BJ (cell line): Measurements from ENCODE around the gene ABLIM2. TPM values are rescaled to one million over a fixed set of nuclear protein-coding genes. Genes with fewer than 3 reads are reported as not detected.

Source experiments
- CTCF ChIA-PET: fragments of 350-600 bp; formaldehyde crosslinking; extraction: SDS; loops from one replicate; lab custom pipeline; 2021; ENCODE audit warnings: antibody characterized with exemption, inconsistent platforms; lab: Yijun Ruan, JAX
- POLR2A ChIA-PET: fragments of 300-600 bp; sonication (Branson Sonifier 250); formaldehyde crosslinking; extraction: SDS; loops from one replicate; lab custom pipeline; 2021; ENCODE audit warnings: antibody characterized with exemption; lab: Charles Lee
- DNase-seq: peaks from one replicate; pipeline ENCODE4 v3.0.0-alpha.2; 2011; ENCODE audit warnings: low read depth
- H3K27me3 ChIP-seq: 2 replicates; pipeline ENCODE4 v1.6.0; 2011; ENCODE audit warnings: low read length; ENCODE audit not compliant: control insufficient read depth, insufficient read depth
- H3K36me3 ChIP-seq: 2 replicates; pipeline ENCODE4 v1.5.1; 2011; ENCODE audit warnings: low read length; ENCODE audit not compliant: control insufficient read depth, insufficient read depth
- H3K4me3 ChIP-seq: 2 replicates; pipeline ENCODE4 v1.5.1; 2011; ENCODE audit warnings: low read depth, mild to moderate bottlenecking, control low read depth, low read length
- polyA plus RNA-seq: library from polyadenylated mRNA; depleted of rRNA; stranded (reverse); fragments of >200 nt; gene quantifications from 2 replicates; pipeline ENCODE4 v1.2.3, GENCODE V29; 2011
- TF ChIP-seq, protein P1 (sequence below): IDR thresholded peaks from 2 replicates; pipeline ENCODE4 v1.5.1; 2011; ENCODE audit warnings: low read depth, mild to moderate bottlenecking, control low read depth, inconsistent platforms, low read length, moderate library complexity; ENCODE audit not compliant: insufficient read depth

Gene ABLIM2
- polyA plus RNA-seq, 1 experiment, result 0.07 TPM

DNA sequence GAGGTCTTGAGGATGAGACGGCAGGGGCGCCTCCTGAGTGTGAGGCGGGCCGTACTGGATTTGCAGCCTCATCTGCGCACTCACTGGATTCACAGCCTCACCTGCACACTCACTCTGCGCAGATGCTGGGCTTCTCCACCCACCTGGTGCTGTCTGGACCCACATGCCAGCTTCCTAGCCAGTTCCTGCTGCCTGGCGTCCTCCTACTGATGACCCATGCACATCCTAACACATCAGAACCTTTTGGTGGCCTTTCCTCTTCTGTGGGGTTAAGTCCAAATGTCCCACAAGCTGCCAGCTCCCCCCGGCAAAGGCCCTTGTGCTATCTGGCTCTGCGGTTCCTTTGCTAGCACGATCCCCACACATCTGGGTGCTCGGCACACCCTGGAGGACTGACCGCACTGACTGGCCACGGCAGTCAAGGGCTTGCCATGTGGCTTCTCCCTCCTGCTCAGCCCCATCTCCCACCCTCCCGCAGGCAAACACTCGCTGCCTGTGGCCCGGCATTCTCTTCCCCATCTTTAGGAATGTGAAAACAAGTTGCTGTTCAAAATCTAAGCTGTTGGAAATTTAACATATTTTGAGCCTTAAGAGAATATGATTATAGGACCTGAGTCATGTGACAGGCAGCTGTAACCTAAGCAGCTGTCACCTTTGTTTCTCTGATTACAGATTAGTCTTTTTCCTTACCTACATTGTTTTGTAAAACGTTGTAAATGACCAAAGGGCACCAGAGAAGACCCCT lies 179.5 kb downstream of the ABLIM2 start:
- Histone ChIP-seq H3K4me3 (no peak overlapping the region), H3K36me3 (no peaks in the 10 kb centered on the region), H3K27me3 (no peaks in the 10 kb centered on the region)
- TF ChIP-seq, protein P1, sequence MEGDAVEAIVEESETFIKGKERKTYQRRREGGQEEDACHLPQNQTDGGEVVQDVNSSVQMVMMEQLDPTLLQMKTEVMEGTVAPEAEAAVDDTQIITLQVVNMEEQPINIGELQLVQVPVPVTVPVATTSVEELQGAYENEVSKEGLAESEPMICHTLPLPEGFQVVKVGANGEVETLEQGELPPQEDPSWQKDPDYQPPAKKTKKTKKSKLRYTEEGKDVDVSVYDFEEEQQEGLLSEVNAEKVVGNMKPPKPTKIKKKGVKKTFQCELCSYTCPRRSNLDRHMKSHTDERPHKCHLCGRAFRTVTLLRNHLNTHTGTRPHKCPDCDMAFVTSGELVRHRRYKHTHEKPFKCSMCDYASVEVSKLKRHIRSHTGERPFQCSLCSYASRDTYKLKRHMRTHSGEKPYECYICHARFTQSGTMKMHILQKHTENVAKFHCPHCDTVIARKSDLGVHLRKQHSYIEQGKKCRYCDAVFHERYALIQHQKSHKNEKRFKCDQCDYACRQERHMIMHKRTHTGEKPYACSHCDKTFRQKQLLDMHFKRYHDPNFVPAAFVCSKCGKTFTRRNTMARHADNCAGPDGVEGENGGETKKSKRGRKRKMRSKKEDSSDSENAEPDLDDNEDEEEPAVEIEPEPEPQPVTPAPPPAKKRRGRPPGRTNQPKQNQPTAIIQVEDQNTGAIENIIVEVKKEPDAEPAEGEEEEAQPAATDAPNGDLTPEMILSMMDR, result no peak
- ChIA-PET POLR2A (no interaction called here), CTCF (interaction anchor here (1.2 to 2.8 kb wide), 4 partner anchors 9 to 177 kb away, joined by 3 to 9 read pairs (median 6); no protein-coding TSS in a partner anchor)
- DNase-seq, result no peak

DNA sequence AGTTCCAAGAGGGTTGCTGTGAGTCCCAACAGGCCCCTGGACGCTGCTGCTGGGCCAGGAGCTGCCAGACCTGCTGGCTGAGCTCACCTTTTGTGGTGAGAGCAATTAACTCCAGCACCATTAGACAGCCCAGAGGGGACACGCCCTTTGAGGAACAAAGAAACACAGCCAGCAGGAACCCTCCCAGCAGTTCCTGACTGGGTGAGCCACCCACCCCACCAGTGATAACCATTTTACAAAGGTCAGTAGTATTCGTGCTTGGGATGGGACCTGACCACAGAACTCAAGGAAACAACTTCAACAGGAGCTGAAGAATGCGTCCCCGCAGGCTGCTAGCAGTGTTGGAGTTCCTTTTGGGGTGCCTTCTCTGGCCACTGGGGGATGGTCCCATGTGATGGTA lies 180.1 kb downstream of the ABLIM2 start:
- ChIA-PET CTCF (interaction anchor here (1.2 to 2.8 kb wide), 3 partner anchors 9 to 176 kb away, joined by 3 to 9 read pairs (median 8); no protein-coding TSS in a partner anchor), POLR2A (no interaction called here)
- no peaks in the 10 kb centered on the region for H3K36me3 ChIP-seq
- no peak overlapping the region for H3K4me3 ChIP-seq
- TF ChIP-seq, protein P1, result no peak
- no peaks in the 10 kb centered on the region for H3K27me3 ChIP-seq
- no peak for DNase-seq

DNA sequence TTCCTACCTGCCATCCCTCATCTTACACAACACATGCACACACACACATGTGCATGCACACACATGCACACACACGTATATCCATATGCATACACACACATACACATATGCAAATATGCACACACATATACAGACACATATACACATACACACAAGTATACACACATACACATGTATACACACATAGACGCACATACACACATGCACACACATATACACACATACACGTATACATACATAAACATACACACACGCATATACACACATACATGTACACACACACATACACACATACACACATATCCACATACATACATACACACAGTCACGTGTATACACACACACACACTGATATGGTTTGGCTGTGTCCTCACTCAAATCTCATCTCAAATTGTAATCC lies 182.0 kb downstream of the ABLIM2 start:
- ChIA-PET POLR2A (no interaction called here), CTCF (no interaction called here)
- no peak overlapping the region for H3K4me3 ChIP-seq
- no peak for DNase-seq
- TF ChIP-seq, protein P1, result no peak
- H3K36me3 ChIP-seq, result no peaks in the 10 kb centered on the region
- no peaks in the 10 kb centered on the region for H3K27me3 ChIP-seq

DNA sequence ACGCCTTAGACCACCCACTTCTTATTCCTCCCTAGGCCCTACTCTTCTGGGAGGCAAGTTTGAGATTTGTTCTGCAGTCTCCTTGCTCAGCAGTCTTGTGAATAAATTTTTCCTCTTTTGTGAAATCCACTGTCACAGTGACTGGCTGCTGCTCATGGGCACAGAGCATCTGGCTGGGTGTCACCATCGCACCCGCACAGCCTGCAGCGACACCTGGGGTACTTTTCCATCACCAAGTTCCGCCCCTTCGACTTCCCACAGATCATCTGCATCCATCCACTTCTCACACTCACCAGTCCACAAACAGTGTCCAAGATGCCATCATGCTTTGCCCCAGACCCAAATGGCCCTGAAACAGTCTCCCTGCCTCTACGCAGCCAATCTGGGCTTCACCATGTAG lies 182.6 kb downstream of the ABLIM2 start:
- H3K36me3 ChIP-seq, result no peaks in the 10 kb centered on the region
- TF ChIP-seq, protein P1, result no peak
- no peak overlapping the region for H3K4me3 ChIP-seq
- H3K27me3 ChIP-seq, result no peaks in the 10 kb centered on the region
- POLR2A ChIA-PET, result no interaction called here
- DNase-seq, result no peak
- CTCF ChIA-PET, result interaction anchor here (1.3 kb wide), 1 partner anchor 17 kb away, joined by 3 read pairs; no protein-coding TSS in a partner anchor

DNA sequence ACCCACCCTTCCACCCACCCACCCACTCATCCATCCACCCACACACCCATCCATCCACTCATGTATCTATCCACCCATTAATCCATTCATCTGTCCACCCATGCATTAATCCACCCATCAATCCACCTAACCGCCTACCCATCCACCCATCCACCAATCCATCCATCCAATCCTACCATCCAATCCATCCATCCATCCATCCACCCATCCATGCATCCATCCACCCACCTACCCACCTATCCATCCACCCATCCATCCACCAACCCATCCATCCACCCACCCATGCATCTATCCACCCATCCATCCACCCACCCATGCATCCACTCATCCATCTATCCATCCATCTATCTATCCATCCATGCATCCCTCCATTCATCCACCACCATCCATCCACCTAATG lies 184.2 kb downstream of the ABLIM2 start:
- Histone ChIP-seq H3K4me3 (no peak overlapping the region), H3K36me3 (no peaks in the 10 kb centered on the region), H3K27me3 (no peaks in the 10 kb centered on the region)
- CTCF ChIA-PET, result interaction anchor here (0.5 to 1.3 kb wide), 2 partner anchors 12 kb away, joined by 3 to 6 read pairs; no protein-coding TSS in a partner anchor
- POLR2A ChIA-PET, result no interaction called here
- TF ChIP-seq, protein P1, result no peak
- DNase-seq, result no peak
